A549 (cell line): ENCODE measurements around the gene LGALS4. TPM values are rescaled to one million over a fixed set of nuclear protein-coding genes. Genes with fewer than 3 reads are reported as not detected.
A peak's percentile ranks its signal among the peaks of the same experiment; 100 is the strongest.

Source experiments
- ATAC-seq, 2 experiments: fragments of 200-7000 bp in 1 of 2; fragments of >200 bp in 1 of 2; cut with Nextera tagmentation in 1 of 2; cut with Tn5 transposase in 1 of 2; 3 replicates each; pipeline versions ENCODE4 v1.8.0 to v1.9.1; 2018 to 2020; ENCODE audit warnings: mild to moderate bottlenecking in 1 of 2, moderate library complexity in 1 of 2
- CTCF ChIA-PET: fragments of 300-600 bp; sonication (Branson Sonifier 250); formaldehyde crosslinking; extraction: SDS; loops from one replicate; lab custom pipeline; 2021; ENCODE audit warnings: antibody characterized with exemption, inconsistent platforms; lab: Yijun Ruan, JAX
- POLR2A ChIA-PET: fragments of 350-600 bp; formaldehyde crosslinking; extraction: SDS; loops from one replicate; lab custom pipeline; 2021; ENCODE audit warnings: antibody characterized with exemption, inconsistent platforms; lab: Yijun Ruan, JAX
- DNase-seq, 2 experiments: peaks; one replicate each; pipeline versions ENCODE4 v3.0.0 to v3.0.0-alpha.2; 2011 to 2016; ENCODE audit warnings: low read depth in 1 of 2, low spot score in 1 of 2
- FAIRE-seq: peaks from 2 replicates; lab custom pipeline; 2011; peaks lifted over from hg19 to GRCh38; lab: Jason Lieb, UNC
- H3K27ac ChIP-seq, 2 experiments: fragments of >200 bp; sonication (Bioruptor Twin); formaldehyde crosslinking; 3 replicates each; pipeline ENCODE4 v1.5.1; 2016 to 2017
- H3K4me1 ChIP-seq: fragments of >200 bp; sonication (Bioruptor Twin); formaldehyde crosslinking; 3 replicates; pipeline ENCODE4 v1.6.1; 2016
- H3K4me2 ChIP-seq: fragments of >200 bp; sonication (Bioruptor Twin); formaldehyde crosslinking; 3 replicates; pipeline ENCODE4 v1.6.1; 2016
- H3K4me3 ChIP-seq: fragments of >200 bp; sonication (Bioruptor Twin); formaldehyde crosslinking; 3 replicates; pipeline ENCODE4 v1.5.1; 2016
- H3K9me3 ChIP-seq: fragments of >200 bp; sonication (Bioruptor Twin); formaldehyde crosslinking; 3 replicates; pipeline ENCODE4 v1.6.1; 2016
- BHLHE40 ChIP-seq: IDR thresholded peaks from 2 replicates; pipeline ENCODE4 v1.6.1; 2012; ENCODE audit warnings: low read depth, low read length, inconsistent platforms
- CBX8 ChIP-seq: fragments of 200-600 bp; sonication (generic); IDR thresholded peaks from 2 replicates; pipeline ENCODE4 v1.6.1; 2016
- CEBPB ChIP-seq, 2 experiments: fragments of >200 bp in 1 of 2; sonication (Bioruptor Twin) in 1 of 2; formaldehyde crosslinking in 1 of 2; IDR thresholded peaks; 2 replicates each; pipeline ENCODE4 v1.6.1; 2012 to 2016
- EHF ChIP-seq: fragments of 250-450 bp; sonication (Bioruptor Pico); IDR thresholded peaks from 2 replicates; pipeline ENCODE4 v1.5.0; 2020; ENCODE audit warnings: mild to moderate bottlenecking
- ELK1 ChIP-seq: fragments of 150-350 bp; IDR thresholded peaks from 2 replicates; pipeline ENCODE4 v1.6.1; 2014; ENCODE audit warnings: low read depth, mild to moderate bottlenecking, low read length
- EP300 ChIP-seq, 2 experiments: fragments of >200 bp; sonication (Bioruptor Twin); formaldehyde crosslinking; IDR thresholded peaks; 2 replicates in 1 of 2; 3 replicates in 1 of 2; pipeline ENCODE4 v1.6.1; 2016 to 2017
- GATA3 ChIP-seq: IDR thresholded peaks from 2 replicates; pipeline ENCODE4 v1.6.1; 2012; ENCODE audit warnings: borderline replicate concordance
- HDAC2 ChIP-seq: fragments of 200-600 bp; sonication (generic); IDR thresholded peaks from 2 replicates; pipeline ENCODE4 v1.6.1; 2016
- HOXB5 ChIP-seq: fragments of 250-450 bp; sonication (Bioruptor Pico); IDR thresholded peaks from 2 replicates; pipeline ENCODE4 v1.5.0; 2020; ENCODE audit warnings: mild to moderate bottlenecking, moderate library complexity
- KDM1A ChIP-seq: fragments of 200-600 bp; sonication (generic); IDR thresholded peaks from 2 replicates; pipeline ENCODE4 v1.6.1; 2016; ENCODE audit warnings: low read depth, mild to moderate bottlenecking
- MYC ChIP-seq: IDR thresholded peaks from 2 replicates; pipeline ENCODE4 v1.6.1; 2012; ENCODE audit warnings: mild to moderate bottlenecking, inconsistent platforms, low read length, improper control_type of control experiment, borderline replicate concordance
- NFE2L2 ChIP-seq: fragments of 150-350 bp; conservative IDR thresholded peaks from 2 replicates; pipeline ENCODE4 v1.6.1; 2014; ENCODE audit warnings: low read length
- PHF8 ChIP-seq: fragments of 200-600 bp; sonication (generic); IDR thresholded peaks from 2 replicates; pipeline ENCODE4 v1.6.1; 2016; ENCODE audit warnings: low read depth, mild to moderate bottlenecking, antibody characterized with exemption, moderate library complexity, borderline replicate concordance
- POLR2AphosphoS2 ChIP-seq: conservative IDR thresholded peaks from 2 replicates; pipeline ENCODE4 v1.6.1; 2012; ENCODE audit warnings: low read length, improper control_type of control experiment, inconsistent platforms
- RARB ChIP-seq: fragments of 250-450 bp; sonication (Bioruptor Pico); IDR thresholded peaks from 2 replicates; pipeline ENCODE4 v1.8.0; 2021; ENCODE audit warnings: mild to moderate bottlenecking, moderate library complexity
- RCOR1 ChIP-seq: fragments of 150-350 bp; IDR thresholded peaks from 2 replicates; pipeline ENCODE4 v1.6.1; 2014; ENCODE audit warnings: antibody characterized with exemption, low read length, low read depth
- SMC3 ChIP-seq: fragments of >200 bp; sonication (Bioruptor Twin); formaldehyde crosslinking; IDR thresholded peaks from 3 replicates; pipeline ENCODE4 v1.6.1; 2018; ENCODE audit warnings: inconsistent platforms
- USF2 ChIP-seq: fragments of 450-650 bp; IDR thresholded peaks from 2 replicates; pipeline ENCODE4 v1.6.1; 2014; ENCODE audit warnings: antibody characterized with exemption
- ZNF302 ChIP-seq: fragments of 250-450 bp; sonication (Bioruptor Pico); IDR thresholded peaks from 2 replicates; pipeline ENCODE4 v1.9.0; 2021; ENCODE audit warnings: inconsistent platforms, mild to moderate bottlenecking, moderate library complexity
- WGBS: methylation state at CpG from one replicate; pipeline ENCODE4 v1.1.6; 2017; ENCODE audit errors: missing lambda C conversion rate; 5-methylcytosine and 5-hydroxymethylcytosine counted together
- polyA plus RNA-seq, 4 experiments: library from polyadenylated mRNA; depleted of rRNA in 3 of 4; stranded (reverse); fragments of >200 nt; fragmentation: RNase III in 1 of 4; extraction: RNeasy Plus Mini Kit Qiagen cat#74134 plus additional on column Dnase treatment in 1 of 4; gene quantifications; 2 replicates in 3 of 4; 3 replicates in 1 of 4; pipeline ENCODE4 v1.2.3, GENCODE V29; 2011 to 2017

LGALS4 gene
- polyA plus RNA-seq, 2 of the 4 experiments (the other 2 are of a cell fraction) = 0.94 to 2.5 TPM

DNA sequence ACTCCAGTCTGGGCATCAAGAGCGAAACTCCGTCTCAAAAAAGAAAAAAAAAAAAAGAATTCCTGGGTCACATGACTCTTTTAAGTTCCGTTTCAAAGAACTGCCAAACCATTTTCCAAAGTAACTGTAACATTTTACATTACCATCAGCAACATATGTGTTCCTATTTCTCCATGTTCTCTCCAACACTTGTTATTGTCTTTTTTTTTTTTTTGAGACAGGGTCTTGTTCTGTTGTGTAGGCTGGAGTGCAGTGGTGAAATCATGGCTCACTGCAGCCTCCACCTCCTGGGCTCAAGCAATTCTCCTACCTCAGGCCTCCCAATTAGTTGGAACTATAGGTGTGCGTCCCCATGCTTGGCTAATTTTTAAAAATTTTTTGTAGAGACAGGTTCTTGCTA, 17.2 kb downstream of the LGALS4 start:
- ATAC-seq (no peak), FAIRE-seq (no peak), DNase-seq (no peak)
- no peak overlapping the region for H3K27ac ChIP-seq
- CTCF ChIA-PET = interaction anchor here (0.9 to 1.2 kb wide), 2 partner anchors 21 to 134 kb away, joined by 3 to 4 read pairs; no protein-coding TSS in a partner anchor
- no peaks in the 10 kb centered on the region; the same call in 2 of the 3 replicates for H3K9me3 ChIP-seq
- H3K4me3 ChIP-seq = no peak overlapping the region
- POLR2A ChIA-PET = interaction anchor here (0.7 kb wide), 1 partner anchor 149 kb away, joined by 4 read pairs; no protein-coding TSS in a partner anchor
- 86% methylated on average over 4 of the region's 4 CpGs for WGBS
- H3K4me2 ChIP-seq = no peak overlapping the region
- peaks cover 20% of the 10 kb centered on the region for H3K4me1 ChIP-seq
- TF ChIP-seq HDAC2 (no peak), NFE2L2 (no peak), USF2 (no peak), CBX8 (no peak), RARB (CRISPR knock-in tag) (no peak), SMC3 (no peak), BHLHE40 (no peak), PHF8 (no peak), MYC (no peak), EP300 (IDR thresholded peaks at IDR 0.05) (no peak), KDM1A (no peak), ZNF302 (CRISPR knock-in tag) (no peak), ELK1 (no peak)

DNA sequence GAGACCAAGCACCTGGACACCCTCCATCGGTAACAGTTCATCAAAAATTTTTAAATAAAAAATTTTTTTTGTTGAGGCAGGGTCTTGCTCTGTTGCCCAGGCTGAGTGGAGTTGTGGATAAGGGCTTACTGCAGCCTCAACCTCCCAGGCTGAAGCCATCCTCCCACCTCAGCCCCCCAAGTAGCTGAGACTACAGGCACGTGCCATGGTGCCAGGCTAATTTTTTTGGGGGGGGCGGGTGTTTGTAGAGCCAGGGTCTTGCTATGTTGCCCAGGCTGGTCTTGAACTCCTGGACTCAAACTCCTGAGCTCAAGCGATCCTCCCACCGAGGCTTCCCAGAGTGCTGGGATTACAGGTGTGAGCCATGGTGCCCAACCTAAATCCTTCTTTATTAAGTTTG, 19.1 kb downstream of the LGALS4 start:
- FAIRE-seq (no peak), ATAC-seq (no peak), DNase-seq (no peak)
- Histone ChIP-seq H3K27ac (peak overlapping the region in 1 of 2 experiments; percentile 54; a peak in 1 of 6 replicates), H3K4me3 (no peak overlapping the region), H3K9me3 (no peaks in the 10 kb centered on the region), H3K4me2 (no peak overlapping the region), H3K4me1 (peaks cover 6% of the 10 kb centered on the region)
- no peak for TF ChIP-seq USF2
- TF ChIP-seq HDAC2 = no peak
- TF ChIP-seq EHF (CRISPR knock-in tag) = no peak
- TF ChIP-seq POLR2AphosphoS2 = no peak
- no peak for TF ChIP-seq HOXB5 (CRISPR knock-in tag)
- no peak for TF ChIP-seq RCOR1
- CTCF ChIA-PET = interaction anchor here (0.5 to 2.3 kb wide), 14 partner anchors 11 to 250 kb away, joined by 3 to 12 read pairs (median 4); partner anchors contain the start of gene LGALS7
- 88% methylated on average over 5 of the region's 5 CpGs for WGBS
- POLR2A ChIA-PET = interaction anchor here (0.8 to 1.3 kb wide), 3 partner anchors 19 to 56 kb away, joined by 3 to 4 read pairs (median 4); no protein-coding TSS in a partner anchor

DNA sequence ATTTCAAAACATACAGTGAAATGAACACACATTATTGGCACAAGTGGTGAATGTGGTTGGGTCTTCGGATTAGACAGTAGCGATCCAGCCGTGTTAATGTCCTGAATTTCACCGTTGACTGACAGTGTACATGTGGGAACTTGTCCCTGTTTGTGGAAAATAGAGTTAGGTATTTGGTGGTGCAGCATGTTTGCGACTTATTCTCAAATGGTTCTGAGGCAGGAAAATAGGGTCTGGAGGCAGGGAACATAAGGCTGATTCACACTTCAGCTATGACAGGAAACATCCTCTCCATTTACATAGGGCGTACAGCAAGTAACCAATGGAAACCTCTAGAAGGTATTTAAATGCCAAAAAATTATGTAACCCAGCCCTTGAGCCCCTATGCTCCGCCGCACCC, 19.6 kb downstream of the LGALS4 start:
- DNase-seq = no peak
- ATAC-seq = no peak
- Histone ChIP-seq H3K27ac (peak overlapping the region in 1 of 2 experiments; percentile 54; a peak in 3 of 6 replicates), H3K4me1 (peaks cover 10% of the 10 kb centered on the region), H3K4me3 (no peak overlapping the region), H3K9me3 (no peaks in the 10 kb centered on the region), H3K4me2 (no peak overlapping the region)
- ChIA-PET CTCF (interaction anchor here (1.0 to 2.3 kb wide), 8 partner anchors 10 to 76 kb away, joined by 3 to 12 read pairs (median 4); partner anchors contain the start of gene LGALS7), POLR2A (interaction anchor here (1.3 kb wide), 1 partner anchor 56 kb away, joined by 4 read pairs; no protein-coding TSS in a partner anchor)
- TF ChIP-seq GATA3 (no peak), CEBPB (IDR thresholded peaks at IDR 0.05) (no peak)
- FAIRE-seq = no peak
- 87% methylated on average over 8 of the region's 8 CpGs for WGBS
